GM04504 (cell line): Measurements from ENCODE around the gene B4GALT2.
A peak's percentile ranks its signal among the peaks of the same experiment; 100 is the strongest.

Source experiments
- DNase-seq: peaks from one replicate; pipeline ENCODE4 v3.0.0-alpha.2; 2012; ENCODE audit warnings: low read depth

Gene B4GALT2

DNA sequence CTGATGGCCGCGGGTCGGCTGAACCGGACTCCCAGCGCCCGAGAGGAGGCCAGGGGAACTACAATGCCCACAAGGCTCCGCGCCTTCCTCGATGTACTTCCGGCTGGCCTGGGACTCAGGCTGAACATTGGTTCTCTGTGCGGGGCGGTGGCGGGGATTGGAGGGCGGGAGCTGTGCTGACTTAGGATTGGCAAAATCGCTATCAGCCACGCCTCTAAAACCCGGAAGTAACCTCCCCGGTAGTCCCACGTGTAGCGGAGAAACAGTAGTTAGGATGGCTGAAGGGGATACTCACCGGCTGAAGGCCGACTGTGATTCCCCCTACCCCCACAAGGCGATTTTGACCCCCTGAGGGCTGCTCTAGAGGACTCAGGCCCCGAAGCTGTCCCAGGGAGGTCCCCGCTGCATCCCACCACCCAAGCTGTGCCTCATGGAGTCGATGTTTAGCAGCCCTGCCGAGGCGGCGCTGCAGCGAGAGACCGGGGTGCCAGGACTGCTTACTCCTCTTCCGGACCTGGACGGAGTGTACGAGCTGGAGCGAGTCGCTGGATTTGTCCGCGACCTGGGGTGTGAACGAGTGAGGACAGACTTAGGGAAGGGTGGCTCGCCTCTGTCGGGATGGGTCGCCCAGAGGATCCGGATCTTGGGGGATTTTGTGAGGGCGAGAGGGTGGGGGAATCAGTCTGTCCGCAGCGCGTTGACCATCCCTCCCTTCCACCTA is 9.1 kb upstream of the B4GALT2 start, which contains the start of gene DPH2:
DPH2 (plus strand) TSS at position 265 of the 721 bp plus-strand sequence; CDS start at position 431, 166 bp downstream.
- DNase-seq, result peak; percentile 92

DNA sequence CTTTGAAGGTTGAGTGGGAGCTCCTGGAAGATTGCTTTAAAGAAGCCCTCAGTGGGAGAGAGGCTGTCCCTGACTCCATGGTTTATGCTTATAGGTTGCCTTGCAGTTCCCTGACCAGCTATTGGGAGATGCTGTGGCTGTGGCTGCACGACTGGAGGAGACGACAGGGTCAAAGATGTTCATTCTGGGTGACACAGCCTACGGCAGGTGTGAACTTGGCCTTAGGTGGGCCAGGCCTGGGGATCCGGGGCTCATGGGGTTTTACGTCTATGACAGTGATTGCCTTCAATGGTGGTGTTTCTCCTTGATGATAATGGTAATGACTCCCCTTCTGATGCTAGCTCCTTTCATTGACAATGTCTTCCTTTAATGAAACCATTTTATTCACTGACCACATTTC is 8.5 kb upstream of the B4GALT2 start:
- no peak for DNase-seq

DNA sequence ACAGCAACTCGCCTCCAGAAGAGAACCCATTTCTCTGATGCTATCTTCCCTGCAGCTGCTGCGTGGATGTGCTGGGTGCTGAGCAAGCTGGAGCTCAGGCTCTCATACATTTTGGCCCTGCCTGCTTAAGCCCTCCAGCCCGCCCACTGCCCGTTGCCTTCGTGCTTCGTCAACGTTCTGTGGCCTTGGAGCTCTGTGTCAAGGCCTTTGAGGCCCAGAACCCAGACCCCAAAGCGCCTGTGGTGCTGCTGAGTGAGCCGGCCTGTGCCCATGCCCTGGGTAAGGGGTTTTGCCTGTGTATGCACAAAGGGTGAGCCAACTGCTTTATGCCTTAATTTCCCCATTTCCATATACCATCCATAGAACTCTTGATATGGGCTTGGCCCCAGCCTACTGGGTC is 8.1 kb upstream of the B4GALT2 start:
- no peak for DNase-seq

DNA sequence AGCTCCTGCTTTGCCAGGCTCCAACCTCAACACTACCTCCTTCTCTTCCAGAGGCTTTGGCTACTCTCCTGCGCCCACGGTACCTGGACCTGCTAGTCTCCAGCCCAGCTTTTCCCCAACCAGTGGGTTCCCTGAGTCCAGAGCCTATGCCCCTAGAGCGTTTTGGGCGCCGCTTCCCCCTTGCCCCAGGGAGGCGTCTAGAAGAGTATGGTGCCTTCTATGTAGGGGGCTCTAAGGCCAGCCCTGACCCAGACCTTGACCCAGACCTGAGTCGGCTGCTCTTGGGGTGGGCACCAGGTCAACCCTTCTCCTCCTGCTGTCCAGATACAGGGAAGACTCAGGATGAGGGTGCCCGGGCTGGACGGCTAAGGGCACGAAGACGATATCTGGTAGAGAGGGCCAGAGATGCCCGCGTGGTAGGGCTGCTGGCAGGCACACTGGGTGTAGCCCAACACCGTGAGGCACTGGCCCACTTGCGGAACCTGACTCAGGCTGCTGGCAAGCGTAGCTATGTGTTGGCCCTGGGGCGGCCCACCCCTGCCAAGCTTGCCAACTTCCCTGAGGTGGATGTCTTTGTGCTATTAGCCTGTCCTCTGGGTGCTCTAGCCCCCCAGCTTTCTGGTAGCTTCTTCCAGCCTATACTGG is 7.6 kb upstream of the B4GALT2 start:
- DNase-seq, result no peak

DNA sequence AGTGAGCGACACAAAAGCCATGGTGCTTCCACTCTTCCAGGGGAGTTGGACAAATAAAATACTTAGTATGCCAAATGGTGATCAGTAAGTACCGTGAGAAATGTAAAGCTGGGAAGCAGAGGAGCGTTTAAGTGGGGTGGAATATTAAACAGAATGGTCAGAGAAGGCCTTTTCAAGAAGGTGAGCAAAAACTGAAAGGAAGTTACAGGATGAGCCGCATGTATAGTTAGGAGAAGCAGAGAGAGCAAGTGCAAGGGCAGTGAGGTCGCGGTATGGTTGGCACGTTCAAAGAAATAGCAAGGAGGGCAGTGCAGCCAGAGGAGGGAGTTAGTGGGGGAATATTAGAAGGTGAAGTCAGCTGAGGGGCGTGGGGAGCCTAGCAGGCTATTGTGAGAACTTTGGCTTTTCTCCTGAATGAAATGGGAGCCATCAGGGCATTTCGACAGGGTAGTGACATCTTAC is 5.0 kb upstream of the B4GALT2 start:
- no peak for DNase-seq

DNA sequence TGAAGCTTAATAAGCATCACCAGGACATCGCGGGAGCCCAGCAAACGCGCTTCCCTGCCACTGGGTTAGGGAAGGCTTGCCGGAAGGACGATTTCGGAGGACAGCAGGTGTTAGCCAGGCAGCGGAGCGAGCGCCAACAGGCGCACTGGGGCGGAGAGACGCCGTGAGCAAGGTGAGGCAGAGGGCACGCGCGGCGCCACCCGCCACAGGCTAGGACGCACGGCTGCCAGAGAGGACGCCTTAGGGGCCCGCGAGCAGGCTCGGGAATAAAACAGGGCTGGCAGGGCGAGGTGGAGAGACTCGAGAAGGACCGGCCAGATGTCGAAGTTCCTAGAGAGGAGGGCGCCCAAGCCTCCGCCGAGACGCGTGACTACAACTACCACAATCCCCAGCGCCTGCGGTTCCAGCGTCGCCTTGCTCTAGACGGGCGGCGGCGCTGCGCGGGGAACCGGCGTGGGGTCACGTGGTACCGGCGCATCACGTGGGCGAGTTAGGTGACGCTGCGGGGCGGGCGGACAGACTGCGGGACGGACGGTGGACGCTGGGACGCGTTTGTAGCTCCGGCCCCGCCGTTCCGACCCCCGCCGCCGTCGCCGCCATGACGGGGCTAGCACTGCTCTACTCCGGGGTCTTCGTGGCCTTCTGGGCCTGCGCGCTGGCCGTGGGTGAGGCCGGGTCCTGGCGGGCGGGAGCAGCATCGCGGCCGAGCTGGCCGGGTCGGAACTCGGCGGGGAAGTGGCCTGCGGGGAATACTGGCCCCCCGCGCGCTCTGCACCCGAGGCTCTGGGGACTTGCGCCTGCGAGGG is 4.4 kb upstream of the B4GALT2 start, which contains the start of gene ATP6V0B:
ATP6V0B (plus strand) TSS at position 518 of the 806 bp plus-strand sequence; CDS start at position 599, 81 bp downstream.
- peak; percentile 83 for DNase-seq

DNA sequence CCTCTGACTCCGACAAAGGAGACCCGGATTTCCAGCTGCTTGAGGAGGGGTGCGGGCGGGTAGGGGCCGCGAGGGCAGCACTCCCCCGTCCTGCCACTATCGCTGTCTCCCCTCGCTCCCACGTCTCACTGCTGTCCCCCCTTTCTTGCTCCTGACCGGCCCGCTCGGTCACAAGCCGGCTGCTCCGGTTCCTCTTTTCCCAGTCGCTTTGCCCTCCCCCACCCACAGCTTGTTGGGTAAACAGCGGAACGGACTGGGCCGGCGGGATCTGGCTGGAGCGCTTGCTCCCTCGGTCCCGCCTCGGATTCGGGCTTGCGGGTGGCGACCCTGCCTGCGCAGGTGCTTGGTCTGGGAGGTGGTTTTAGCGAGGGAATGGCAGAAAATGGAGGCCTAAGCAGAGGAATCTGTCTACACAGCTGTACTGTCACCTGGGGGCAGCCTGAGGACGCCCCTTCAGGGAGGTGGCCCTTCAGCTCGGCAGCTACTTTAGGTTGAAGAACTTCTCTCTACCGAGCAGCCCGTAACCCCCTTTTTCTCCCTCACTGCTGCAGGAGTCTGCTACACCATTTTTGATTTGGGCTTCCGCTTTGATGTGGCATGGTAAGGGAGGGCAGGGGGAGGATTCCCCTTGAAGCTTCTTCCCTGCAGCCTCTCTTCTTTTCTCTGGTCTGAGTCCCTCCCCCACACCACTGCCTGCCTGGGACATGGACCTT is 3.6 kb upstream of the B4GALT2 start:
- no peak for DNase-seq

DNA sequence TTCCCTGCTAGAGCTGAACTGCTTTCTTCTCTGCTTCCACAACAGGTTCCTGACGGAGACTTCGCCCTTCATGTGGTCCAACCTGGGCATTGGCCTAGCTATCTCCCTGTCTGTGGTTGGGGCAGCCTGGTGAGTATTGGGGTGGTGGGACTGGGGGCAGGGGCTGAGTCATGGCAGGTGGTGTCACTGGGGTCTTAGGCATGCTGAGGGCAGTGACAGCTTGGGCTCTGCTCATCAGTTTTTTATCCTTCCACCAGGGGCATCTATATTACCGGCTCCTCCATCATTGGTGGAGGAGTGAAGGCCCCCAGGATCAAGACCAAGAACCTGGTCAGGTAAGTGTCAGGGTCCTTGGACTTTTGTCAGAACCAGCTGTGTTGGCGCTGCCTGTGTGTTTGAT is 3.0 kb upstream of the B4GALT2 start:
- no peak for DNase-seq

DNA sequence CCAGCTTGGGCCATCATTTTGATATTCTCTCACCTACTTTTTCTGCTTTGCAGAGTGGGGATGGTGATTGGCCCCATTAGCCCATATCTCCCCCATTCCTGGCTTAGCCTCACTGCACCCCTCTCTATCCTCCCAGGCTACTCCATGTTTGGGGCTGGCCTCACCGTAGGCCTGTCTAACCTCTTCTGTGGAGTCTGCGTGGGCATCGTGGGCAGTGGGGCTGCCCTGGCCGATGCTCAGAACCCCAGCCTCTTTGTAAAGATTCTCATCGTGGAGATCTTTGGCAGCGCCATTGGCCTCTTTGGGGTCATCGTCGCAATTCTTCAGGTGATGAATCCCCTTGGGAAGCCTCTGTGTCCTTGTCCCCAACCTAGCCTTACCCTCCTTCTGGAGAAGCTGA is 2.1 kb upstream of the B4GALT2 start:
- no peak for DNase-seq

DNA sequence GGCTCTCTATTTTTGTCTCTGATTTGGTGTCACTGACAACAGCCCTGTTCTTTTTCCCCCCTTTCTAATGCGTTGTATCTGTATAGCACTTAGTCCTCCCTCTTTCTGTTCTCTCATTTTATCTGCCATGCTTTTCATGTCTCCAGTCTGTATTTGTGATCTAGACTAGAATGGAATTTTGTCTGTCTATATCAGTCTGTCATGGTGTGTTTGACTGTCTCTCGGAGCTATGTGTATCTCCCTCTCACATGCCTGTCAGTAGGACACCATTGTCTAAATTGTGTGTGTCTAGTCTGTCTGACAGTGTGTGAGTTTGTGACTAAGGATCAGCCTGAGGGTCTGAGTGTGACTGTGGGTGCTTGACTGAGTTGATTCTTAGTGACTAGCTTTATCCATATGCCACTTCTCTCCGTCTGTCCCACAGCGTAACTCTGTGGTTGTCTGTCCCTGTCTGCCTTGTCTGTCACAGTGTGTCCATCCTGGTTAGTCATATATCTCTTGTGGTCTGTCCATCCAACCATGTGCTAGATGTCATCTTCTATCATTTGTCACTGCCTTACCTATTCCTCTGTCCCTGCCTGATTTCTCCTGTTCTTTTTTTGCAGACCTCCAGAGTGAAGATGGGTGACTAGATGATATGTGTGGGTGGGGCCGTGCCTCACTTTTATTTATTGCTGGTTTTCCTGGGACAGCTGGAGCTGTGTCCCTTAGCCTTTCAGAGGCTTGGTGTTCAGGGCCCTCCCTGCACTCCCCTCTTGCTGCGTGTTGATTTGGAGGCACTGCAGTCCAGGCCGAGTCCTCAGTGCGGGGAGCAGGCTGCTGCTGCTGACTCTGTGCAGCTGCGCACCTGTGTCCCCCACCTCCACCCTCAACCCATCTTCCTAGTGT is 1.4 kb upstream of the B4GALT2 start:
- no peak for DNase-seq

DNA sequence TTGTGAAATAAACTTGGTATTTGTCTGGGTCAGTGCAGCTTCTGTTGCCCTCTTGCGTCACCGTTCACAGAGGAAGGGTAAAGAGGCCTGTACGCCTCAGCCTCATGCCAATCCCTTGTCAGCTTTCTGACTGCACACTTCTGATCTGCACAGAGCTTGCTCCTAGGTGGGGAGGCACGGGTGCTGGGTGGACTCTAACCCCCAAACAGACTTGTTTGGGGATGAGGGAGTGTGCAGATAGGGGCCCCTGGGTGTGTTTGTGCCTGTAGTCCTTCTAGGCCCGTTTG is 803 bp upstream of the B4GALT2 start:
- DNase-seq, result no peak

DNA sequence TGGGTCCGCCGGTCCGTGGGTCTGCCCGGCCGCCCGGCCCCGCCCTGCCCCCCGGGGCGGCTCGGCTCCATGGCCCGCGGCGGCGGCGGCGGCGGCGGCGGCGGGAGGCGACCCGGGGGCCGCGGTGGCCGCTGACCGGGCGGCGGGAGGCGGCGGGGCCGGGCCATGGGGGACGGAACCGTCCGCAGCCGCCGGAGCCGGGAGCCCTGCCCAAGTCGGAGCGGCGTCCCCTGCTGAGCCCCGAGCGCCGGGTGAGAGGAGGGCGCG is 184 bp downstream of the B4GALT2 start:
- DNase-seq, result no peak

DNA sequence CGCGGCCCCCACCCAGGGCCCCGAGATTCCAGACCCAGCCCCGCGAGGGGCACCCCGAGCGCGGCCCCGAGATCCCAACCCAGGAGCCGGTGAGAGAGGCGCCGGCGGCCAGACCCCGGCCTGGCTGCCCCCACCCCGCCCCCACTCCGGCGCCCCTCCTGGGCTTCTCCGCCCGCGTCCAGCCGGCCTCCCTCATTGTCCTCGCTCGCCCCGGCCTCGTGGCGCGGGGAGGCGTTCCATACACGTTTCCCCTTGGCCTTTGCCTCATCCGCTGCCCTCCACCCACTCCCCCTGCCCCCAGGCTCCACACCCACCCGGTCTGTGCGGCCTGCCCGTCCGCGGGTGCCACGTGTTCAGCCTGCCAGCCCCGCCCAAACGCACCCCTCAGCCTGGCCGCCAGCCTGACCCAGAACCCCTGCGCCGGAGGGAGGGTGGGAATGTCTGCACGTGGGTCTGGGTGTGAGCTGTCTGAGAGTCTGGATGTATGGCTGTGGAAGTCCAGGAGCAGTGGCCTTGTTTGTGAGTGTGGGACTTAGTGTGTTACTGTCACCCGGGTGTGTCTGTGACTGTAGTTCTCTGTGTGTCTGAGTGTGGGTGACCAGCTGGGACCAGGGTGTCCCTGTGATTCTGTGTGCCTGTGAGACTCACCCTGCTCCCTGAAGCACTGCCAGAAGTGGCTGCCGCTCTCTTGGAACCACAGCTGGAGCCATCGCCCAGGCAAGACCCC is 681 bp downstream of the B4GALT2 start:
- DNase-seq, result no peak

DNA sequence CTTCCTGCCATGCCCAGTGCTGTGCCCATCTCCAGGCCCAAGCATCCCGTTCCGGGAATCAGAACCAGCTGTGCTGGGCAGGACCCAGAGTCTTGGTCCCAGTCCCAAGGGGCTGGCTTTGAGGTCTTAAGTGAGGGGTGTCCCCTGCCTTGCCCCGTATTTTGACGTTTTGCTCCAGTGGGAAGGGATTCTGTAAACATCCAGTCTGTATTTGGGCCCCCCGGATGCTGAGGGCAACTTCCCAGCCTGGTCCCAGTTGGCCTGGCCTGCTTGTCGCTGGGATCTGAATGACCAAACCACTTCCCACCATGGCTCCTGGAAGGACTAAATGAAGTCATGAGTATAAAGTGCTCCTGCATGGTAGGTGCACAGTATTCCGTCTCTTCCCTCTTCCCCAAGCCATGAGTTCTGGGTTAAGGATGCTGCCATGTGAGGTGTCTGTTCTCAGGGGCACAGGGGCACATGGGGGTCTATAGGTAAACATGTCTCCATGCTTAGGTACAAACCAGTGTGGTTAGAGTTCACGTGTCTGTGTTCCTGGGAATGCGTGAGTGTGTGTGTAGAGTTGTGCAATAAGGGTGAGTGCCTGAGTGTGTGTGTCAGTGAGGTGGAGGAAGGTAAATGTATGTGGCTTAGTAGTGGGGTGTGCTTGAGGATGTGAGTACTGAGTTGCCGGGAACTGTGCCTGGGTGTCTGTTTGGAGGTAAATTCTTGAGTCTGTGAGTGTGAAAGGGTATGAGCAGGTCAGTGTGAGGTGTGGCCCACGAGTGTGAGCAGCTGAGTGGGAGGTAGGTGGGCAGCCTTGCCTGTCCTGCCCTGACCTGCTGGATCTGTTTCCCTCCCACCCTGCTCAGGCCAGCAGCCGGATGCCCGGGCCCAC is 1.5 kb downstream of the B4GALT2 start:
- DNase-seq, result no peak

DNA sequence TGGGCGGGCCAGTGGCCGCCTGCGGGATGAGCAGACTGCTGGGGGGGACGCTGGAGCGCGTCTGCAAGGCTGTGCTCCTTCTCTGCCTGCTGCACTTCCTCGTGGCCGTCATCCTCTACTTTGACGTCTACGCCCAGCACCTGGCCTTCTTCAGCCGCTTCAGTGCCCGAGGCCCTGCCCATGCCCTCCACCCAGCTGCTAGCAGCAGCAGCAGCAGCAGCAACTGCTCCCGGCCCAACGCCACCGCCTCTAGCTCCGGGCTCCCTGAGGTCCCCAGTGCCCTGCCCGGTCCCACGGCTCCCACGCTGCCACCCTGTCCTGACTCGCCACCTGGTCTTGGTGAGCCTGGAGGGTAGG is 2.1 kb downstream of the B4GALT2 start:
- DNase-seq, result no peak

DNA sequence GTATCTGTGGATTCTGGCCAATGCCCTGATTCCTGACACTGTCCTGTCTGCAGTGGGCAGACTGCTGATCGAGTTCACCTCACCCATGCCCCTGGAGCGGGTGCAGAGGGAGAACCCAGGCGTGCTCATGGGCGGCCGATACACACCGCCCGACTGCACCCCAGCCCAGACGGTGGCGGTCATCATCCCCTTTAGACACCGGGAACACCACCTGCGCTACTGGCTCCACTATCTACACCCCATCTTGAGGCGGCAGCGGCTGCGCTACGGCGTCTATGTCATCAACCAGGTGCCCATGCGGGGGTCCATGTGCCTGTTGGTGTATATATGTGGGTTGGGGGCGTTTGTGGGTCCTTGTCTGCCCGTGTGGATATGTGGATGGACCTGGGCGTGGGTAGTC is 2.6 kb downstream of the B4GALT2 start:
- DNase-seq, result no peak

DNA sequence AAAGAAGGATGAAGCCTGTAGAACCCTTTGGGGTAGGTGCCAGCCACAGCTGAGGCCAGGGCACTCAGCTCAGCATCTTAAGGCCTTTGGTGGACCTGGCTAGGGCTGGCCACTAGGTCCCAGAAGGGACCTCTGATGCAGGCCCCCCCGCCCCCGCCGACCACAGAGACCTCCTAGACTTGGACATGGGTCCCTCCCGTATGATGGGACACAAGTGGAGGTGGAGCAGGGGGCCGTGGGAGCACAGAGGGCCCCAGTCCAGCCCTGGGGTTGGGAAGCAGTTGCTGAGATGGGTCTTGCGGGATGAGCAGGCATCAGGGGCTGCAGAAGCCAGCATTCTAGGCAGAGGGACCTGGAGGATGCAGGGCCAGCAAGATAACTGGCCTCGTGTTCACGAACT is 3.2 kb downstream of the B4GALT2 start:
- DNase-seq, result no peak

DNA sequence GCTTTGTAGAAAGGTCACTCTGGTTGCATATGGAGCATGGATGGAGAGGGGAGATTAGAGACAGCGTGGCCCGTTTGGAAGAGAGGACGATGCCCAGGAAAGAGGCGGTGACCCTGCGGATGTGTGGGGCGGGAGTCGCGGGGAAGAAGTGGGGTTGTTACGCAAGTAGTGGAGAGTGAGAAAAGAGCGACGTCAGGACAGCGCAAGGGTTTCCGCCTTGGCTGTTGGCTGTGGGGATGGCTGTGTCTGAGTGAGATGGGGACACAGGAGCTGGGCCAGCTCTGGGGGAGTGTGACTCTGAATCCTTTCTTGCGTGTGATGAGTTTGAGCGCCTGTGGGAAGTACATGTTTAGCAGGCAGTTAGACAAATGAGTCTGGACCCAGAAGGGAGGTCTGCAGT is 3.8 kb downstream of the B4GALT2 start:
- DNase-seq, result no peak

DNA sequence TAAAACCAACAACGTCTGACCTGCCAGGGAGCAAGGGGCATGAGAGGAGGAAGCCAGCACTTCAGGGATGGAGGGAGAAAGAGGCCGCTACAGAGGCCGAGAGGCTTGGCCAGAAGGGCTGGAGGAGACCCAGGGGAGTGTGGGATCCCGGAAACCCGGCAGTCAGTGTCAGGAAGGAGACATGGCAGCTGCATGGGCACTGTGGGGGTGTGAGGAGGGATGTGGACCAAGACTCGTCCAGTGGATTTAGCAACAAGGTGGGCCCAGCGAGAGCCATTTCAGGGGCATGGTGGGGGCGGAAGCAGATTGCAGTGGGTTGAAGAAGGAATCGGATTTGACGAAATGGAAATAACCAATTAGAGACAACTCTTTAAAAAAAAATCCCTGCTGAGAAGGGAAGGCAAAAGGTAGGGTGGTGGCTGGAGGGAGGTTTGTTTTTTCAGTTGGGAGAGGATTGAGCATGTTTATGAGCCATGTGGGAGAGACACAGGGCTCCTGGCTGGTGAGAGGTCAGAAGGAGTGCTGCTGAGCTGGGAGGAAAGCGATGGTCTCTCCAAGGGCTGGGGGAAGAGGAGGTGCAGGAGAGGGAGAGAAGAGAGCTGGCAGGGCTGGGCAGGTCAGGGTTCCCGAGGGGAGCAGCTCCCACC is 4.4 kb downstream of the B4GALT2 start:
- no peak for DNase-seq

DNA sequence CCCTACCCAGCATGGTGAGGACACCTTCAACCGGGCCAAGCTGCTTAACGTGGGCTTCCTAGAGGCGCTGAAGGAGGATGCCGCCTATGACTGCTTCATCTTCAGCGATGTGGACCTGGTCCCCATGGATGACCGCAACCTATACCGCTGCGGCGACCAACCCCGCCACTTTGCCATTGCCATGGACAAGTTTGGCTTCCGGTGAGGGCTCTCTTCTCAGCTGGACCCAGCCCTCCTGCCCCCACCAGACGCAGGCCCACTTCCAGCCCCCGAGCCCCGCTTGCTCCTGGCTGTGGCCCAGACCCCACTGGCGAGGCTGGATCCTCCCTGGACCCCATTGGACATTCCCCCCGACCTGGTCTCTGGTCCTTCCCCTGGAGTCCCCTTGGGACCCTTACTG is 5.8 kb downstream of the B4GALT2 start:
- no peak for DNase-seq
